Mucosa of descending colon (tissue), 3 donors: Measurements from ENCODE around the gene MLIP. TPM values are rescaled to one million over a fixed set of nuclear protein-coding genes. Genes with fewer than 3 reads are reported as not detected.

Source experiments
- ATAC-seq: fragments of 200-7000 bp; cut with Tn5 transposase; one replicate; pipeline ENCODE4 v1.9.1; 2020; ENCODE audit warnings: mild to moderate bottlenecking, moderate library complexity
- DNase-seq, 3 donors: peaks; one replicate each; pipeline ENCODE4 v3.0.0-alpha.2; 2020
- H3K36me3 ChIP-seq: fragments of 200-600 bp; one replicate; pipeline ENCODE4 v1.8.0; 2021; ENCODE audit warnings: low read depth, mild to moderate bottlenecking
- H3K4me1 ChIP-seq: fragments of 200-600 bp; one replicate; pipeline ENCODE4 v1.8.0; 2021; ENCODE audit warnings: low read depth, mild to moderate bottlenecking
- H3K4me3 ChIP-seq: fragments of 200-600 bp; one replicate; pipeline ENCODE4 v1.8.0; 2021; ENCODE audit warnings: mild to moderate bottlenecking
- H3K9me3 ChIP-seq: fragments of 200-600 bp; one replicate; pipeline ENCODE4 v1.8.0; 2021; ENCODE audit warnings: mild to moderate bottlenecking
- intact Hi-C, 2 donors: fragments of 100-400 bp; cut with DNase I in 1 of 2; cut with micrococcal nuclease in 1 of 2; formaldehyde crosslinking; loops; one replicate each; pipeline versions ENCODE4 v1.11.0 to v1.11.1; 2022; cut with DNase I, micrococcal nuclease
- total RNA-seq, 3 donors: library from RNA; stranded (reverse); fragmentation: NEBNext Ultra II Directional in 2 of 3; extraction: Animal tissue kit (Norgen Biotek cat#: 25700) in 2 of 3; gene quantifications; one replicate each; pipeline versions ENCODE4 v1.2.1 to v1.2.4, GENCODE V29; 2021 to 2023
- TF ChIP-seq, protein P1 (sequence below): fragments of 200-600 bp; IDR thresholded peaks from one replicate; pipeline ENCODE4 v1.8.0; 2022; ENCODE audit warnings: antibody characterized with exemption, mild to moderate bottlenecking
- donor health status: DM: no; HTN: no; CAD: no; lungs with moderate emphysema.
- donor health status: DM: no; HTN: no; CAD: no.
- donor health status: DM: no; HTN: yes; CAD: no.

The MLIP gene
- total RNA-seq, 3 donors from 2014 or later: 1.9 to 2.5 (median 2.3) TPM

DNA sequence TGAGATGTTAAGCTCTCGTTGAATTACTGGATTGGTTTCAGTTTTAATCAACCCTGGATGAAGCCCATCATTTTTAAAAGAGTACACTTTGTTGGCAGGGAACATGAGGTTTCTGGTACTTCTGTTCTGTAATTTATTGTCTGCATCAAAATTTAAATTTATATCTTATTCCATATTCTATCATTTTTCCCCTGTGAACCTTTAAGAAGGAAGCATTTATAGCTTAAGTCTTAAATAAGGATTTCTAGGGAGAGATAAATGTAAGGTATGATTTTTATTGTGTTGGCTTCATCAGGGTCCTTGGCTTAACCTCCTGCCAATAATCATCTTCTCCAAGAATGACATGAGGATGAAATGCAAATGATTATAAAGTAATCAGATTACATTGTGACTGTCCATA, 40.6 kb downstream of the MLIP start:
- Histone ChIP-seq H3K9me3 (no peaks in the 10 kb centered on the region), H3K36me3 (no peaks in the 10 kb centered on the region), H3K4me1 (no peaks in the 10 kb centered on the region), H3K4me3 (no peak overlapping the region)
- ATAC-seq (no peak), DNase-seq (no peak)
- TF ChIP-seq, protein P1, sequence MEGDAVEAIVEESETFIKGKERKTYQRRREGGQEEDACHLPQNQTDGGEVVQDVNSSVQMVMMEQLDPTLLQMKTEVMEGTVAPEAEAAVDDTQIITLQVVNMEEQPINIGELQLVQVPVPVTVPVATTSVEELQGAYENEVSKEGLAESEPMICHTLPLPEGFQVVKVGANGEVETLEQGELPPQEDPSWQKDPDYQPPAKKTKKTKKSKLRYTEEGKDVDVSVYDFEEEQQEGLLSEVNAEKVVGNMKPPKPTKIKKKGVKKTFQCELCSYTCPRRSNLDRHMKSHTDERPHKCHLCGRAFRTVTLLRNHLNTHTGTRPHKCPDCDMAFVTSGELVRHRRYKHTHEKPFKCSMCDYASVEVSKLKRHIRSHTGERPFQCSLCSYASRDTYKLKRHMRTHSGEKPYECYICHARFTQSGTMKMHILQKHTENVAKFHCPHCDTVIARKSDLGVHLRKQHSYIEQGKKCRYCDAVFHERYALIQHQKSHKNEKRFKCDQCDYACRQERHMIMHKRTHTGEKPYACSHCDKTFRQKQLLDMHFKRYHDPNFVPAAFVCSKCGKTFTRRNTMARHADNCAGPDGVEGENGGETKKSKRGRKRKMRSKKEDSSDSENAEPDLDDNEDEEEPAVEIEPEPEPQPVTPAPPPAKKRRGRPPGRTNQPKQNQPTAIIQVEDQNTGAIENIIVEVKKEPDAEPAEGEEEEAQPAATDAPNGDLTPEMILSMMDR: no peak
- intact Hi-C loops: no loop called here

DNA sequence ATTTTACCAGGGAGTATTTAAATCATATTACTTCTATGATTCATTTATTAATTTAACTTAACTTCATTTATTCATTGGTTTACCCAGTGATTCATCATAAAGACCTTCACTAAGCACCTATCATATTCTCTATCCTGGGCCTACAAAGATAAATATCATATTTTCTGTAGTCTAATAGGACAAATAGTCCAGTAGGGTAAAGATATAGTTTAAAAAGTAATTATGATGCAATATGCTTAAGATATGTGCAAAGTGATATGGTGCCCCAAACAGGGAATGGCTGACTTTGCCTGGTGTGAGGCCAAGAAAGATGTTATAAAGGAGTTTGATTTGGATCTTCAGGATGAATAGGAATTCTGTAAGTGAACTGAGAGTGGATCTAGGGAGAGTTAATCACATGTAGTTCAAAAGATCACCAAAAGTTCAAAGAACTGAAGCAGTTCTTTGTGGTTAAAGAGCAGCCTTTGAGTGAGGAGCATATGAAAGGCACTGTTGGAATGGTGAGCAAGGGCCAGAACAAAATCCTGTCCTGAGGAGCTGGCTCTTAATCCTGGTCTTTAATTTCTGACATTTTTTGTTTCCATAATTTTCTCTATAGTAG, 45.5 kb downstream of the MLIP start:
- TF ChIP-seq, protein P1: no peak
- no peak for ATAC-seq
- no peak for DNase-seq
- Histone ChIP-seq H3K36me3 (no peaks in the 10 kb centered on the region), H3K9me3 (no peaks in the 10 kb centered on the region), H3K4me1 (no peaks in the 10 kb centered on the region), H3K4me3 (no peak overlapping the region)
- intact Hi-C loops: no loop called here

DNA sequence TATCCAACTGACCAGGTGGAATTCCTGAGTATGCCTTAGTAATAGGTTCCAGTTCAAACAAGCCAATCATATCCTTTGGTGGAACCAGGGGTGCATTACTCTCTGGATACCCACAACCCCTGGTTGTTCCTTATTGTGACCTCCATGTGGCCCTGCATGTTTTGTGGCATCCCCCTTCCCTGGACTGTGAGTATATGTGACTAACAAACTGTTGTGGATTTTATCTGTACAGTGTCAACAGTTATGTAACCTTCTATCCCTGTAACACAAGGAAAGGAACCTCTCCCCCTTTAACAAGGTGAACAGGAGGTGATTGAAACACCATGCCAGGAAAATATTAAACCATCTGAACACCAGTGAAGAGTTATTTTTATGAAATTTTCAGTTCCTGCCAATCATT, 46.2 kb downstream of the MLIP start:
- Histone ChIP-seq H3K4me3 (no peak overlapping the region), H3K9me3 (no peaks in the 10 kb centered on the region), H3K4me1 (no peaks in the 10 kb centered on the region), H3K36me3 (no peaks in the 10 kb centered on the region)
- TF ChIP-seq, protein P1: no peak
- DNase-seq (no peak), ATAC-seq (no peak)
- intact Hi-C loops: no loop called here

DNA sequence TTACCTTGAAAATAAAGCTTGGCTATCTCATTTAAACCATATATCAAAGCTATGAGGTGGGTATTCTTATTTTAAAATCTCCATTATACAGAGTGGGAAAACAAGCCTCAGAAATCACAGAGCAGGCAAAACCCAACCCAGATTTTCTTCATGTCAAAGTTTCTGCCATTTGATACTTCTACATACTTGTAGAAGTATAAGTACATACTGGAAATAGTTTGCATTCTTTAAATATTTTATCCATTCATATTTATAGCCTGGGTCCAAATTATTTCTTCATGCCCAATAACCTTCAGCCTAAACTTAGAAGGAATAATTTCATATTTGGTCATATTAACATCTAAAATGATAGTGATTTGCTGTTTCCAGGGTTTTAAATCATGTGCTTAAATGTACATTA, 61.8 kb downstream of the MLIP start:
- no peak for ATAC-seq
- TF ChIP-seq, protein P1: no peak
- no peak for DNase-seq
- no peaks in the 10 kb centered on the region for H3K4me1 ChIP-seq
- no peak overlapping the region for H3K4me3 ChIP-seq
- no peaks in the 10 kb centered on the region for H3K36me3 ChIP-seq
- intact Hi-C loops: no loop called here
- H3K9me3 ChIP-seq: no peaks in the 10 kb centered on the region

DNA sequence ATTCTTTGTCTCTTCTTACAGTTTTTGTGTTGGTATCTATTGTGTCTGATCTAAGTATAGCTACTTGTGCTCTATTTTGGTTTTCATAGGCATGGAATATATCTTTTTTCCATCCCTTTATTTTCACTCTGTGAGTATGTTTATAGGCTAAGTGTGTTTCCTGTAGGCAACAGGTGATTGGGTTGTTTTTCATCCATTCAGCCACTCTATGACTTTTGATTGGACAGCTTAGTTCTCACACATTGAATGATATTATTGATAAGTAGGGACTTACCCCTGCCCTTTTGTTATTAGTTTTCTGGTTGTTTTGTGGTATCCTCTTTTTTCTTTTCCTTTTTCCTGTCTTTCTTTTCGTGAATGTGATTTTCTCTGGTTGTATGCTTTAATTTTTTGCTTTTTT, 67.9 kb downstream of the MLIP start:
- no peaks in the 10 kb centered on the region for H3K36me3 ChIP-seq
- intact Hi-C loops: no loop called here
- no peak for ATAC-seq
- H3K4me1 ChIP-seq: no peaks in the 10 kb centered on the region
- no peak for DNase-seq
- TF ChIP-seq, protein P1: no peak
- H3K9me3 ChIP-seq: no peaks in the 10 kb centered on the region
- no peak overlapping the region for H3K4me3 ChIP-seq

DNA sequence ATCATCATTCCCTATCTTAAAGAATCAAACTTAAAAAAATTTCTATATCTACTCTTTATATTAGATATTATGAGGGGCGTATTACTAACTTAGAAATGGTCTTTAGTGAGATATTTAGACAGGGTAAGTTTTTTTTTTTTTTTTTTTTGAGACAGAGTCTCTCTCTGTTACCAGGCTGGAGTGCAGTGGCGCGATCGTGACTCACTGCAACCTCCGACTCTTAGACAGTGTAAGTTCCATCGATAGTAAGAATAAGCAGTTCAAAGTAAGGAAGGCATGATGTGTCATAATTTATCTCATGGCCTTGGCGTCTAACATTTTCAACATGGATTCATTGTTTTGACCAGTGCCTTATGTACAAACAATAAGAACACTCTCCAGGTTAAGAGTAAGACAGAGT, 72.4 kb downstream of the MLIP start:
- H3K9me3 ChIP-seq: no peaks in the 10 kb centered on the region
- intact Hi-C loops: no loop called here
- no peak for DNase-seq
- no peak overlapping the region for H3K4me3 ChIP-seq
- no peaks in the 10 kb centered on the region for H3K4me1 ChIP-seq
- ATAC-seq: no peak
- TF ChIP-seq, protein P1: no peak
- H3K36me3 ChIP-seq: no peaks in the 10 kb centered on the region
